ENCODE results near the gene GON7. TPM values are rescaled to one million over a fixed set of nuclear protein-coding genes. Genes with fewer than 3 reads are reported as not detected.
A peak's percentile ranks its signal among the peaks of the same experiment; 100 is the strongest.

The GON7 gene
- total RNA-seq, 1 donor from 2014 or later: 14.8 TPM

- intact Hi-C loops (cut with micrococcal nuclease): no loop called here
- H3K27ac Mint-ChIP-seq: no peak overlapping the region
Observed at GRCh38 chr14:93223565-93223964, 16.7 kb upstream of the GON7 start.

GRCh38 chr14:93220509-93220908 lies 13.6 kb upstream of the GON7 start:
- Mint-ChIP-seq H3K4me3 (no peak overlapping the region), H3K9me3 (no peaks in the 10 kb centered on the region), H3K4me1 (ENCODE audit: low read depth) (no peaks in the 10 kb centered on the region), H3K27ac (no peak overlapping the region), H3K27me3 (ENCODE audit: insufficient read depth) (no peaks in the 10 kb centered on the region), H3K36me3 (ENCODE audit: low read depth) (peaks cover 29% of the 10 kb centered on the region)
- DNase-seq (ENCODE audit: low spot score): no peak
- intact Hi-C loops (cut with micrococcal nuclease): no loop called here

More at GRCh38 chr14:93223565-93223964, 16.7 kb upstream of the GON7 start:
- DNase-seq (ENCODE audit: low spot score): no peak
- Mint-ChIP-seq H3K4me3 (no peak overlapping the region), H3K9me3 (no peaks in the 10 kb centered on the region), H3K36me3 (ENCODE audit: low read depth) (peaks cover 39% of the 10 kb centered on the region), H3K27me3 (ENCODE audit: insufficient read depth) (no peaks in the 10 kb centered on the region), H3K4me1 (ENCODE audit: low read depth) (no peaks in the 10 kb centered on the region)

GRCh38 chr14:93219103-93219726 lies 12.3 kb upstream of the GON7 start:
- Mint-ChIP-seq H3K9me3 (no peaks in the 10 kb centered on the region), H3K27ac (no peak overlapping the region), H3K4me1 (ENCODE audit: low read depth) (no peaks in the 10 kb centered on the region), H3K36me3 (ENCODE audit: low read depth) (peaks cover 29% of the 10 kb centered on the region), H3K4me3 (no peak overlapping the region), H3K27me3 (ENCODE audit: insufficient read depth) (no peaks in the 10 kb centered on the region)
- intact Hi-C loops (cut with micrococcal nuclease): loop anchor here (1.0 kb wide), 4 partner anchors 11 to 267 kb away; partner anchors contain the start of gene LYSET
- DNase-seq (ENCODE audit: low spot score): peak; percentile 14

DNA sequence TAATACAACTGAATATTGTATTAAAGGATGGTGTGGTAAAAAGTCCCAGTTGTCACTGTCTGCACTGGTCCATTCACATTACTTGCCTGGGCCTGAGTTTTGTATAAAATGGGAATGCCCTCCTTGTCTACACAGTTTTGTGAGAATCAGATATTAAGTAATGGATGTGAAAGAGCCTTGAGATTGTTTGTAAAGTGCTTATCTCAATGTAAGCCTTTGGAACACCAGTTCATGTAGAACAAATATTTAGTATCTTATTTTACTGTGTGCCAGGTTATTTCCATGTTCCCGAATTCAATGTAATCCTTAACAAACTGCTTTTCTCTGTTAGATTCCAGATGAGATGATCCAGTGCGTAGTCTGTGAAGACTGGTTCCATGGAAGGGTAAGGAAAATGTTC lies 7.7 kb upstream of the GON7 start:
- no peak for DNase-seq (ENCODE audit: low spot score)
- no peaks in the 10 kb centered on the region for H3K27me3 Mint-ChIP-seq (ENCODE audit: insufficient read depth)
- peaks cover 7% of the 10 kb centered on the region for H3K4me1 Mint-ChIP-seq (ENCODE audit: low read depth)
- H3K4me3 Mint-ChIP-seq: no peak overlapping the region
- peaks cover 32% of the 10 kb centered on the region for H3K36me3 Mint-ChIP-seq (ENCODE audit: low read depth)
- no peak overlapping the region for H3K27ac Mint-ChIP-seq
- no peaks in the 10 kb centered on the region for H3K9me3 Mint-ChIP-seq
- intact Hi-C loops (cut with micrococcal nuclease): no loop called here

GRCh38 chr14:93212432-93212831 lies 5.6 kb upstream of the GON7 start:
- no peaks in the 10 kb centered on the region for H3K27me3 Mint-ChIP-seq (ENCODE audit: insufficient read depth)
- H3K36me3 Mint-ChIP-seq (ENCODE audit: low read depth): peaks cover 29% of the 10 kb centered on the region
- no peak overlapping the region for H3K4me3 Mint-ChIP-seq
- peaks cover 26% of the 10 kb centered on the region for H3K4me1 Mint-ChIP-seq (ENCODE audit: low read depth)
- H3K9me3 Mint-ChIP-seq: no peaks in the 10 kb centered on the region
- no peak for DNase-seq (ENCODE audit: low spot score)
- H3K27ac Mint-ChIP-seq: no peak overlapping the region
- intact Hi-C loops (cut with micrococcal nuclease): no loop called here

DNA sequence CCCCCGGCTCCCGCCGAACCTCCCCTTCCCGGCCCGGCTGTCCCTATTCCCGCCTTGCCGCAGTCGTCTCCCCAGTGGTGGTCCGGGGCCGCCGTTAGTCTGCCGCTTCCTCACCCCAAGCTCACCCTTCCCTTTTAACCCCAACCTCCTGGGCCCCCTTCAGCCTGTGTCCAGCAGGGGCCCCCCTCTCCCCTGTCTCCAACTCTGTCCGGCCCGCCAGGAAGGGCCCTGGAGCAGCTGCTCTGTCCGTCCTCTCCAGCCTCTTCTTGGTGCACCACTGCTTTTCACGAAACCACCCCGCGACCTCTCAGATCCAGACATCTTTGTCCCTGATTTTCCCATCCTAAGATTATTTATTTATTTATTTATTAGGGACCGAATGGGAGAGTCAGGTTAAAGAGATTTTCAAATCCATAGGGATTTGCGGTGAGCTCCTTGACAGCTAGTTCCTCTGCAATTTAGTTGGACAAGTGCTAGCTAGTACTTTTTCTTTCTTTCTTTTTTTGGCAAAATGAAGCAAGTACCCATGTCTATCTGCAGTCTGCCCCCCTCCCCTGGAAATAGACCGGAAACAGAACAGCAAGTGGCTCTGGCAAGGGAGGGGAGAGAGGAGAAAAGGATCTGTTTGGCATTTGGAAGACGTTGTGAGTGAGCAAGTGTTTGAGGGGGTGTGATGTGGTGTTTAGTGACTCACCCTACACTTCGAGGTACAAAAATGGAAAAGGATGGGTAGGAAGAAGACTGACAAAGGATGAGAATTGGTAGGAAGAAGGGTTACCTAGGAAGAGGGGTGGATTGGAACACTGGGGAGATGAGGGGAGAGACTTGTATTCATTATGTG lies 823 bp upstream of the GON7 start:
- no peaks in the 10 kb centered on the region for H3K9me3 Mint-ChIP-seq
- no peaks in the 10 kb centered on the region for H3K27me3 Mint-ChIP-seq (ENCODE audit: insufficient read depth)
- H3K36me3 Mint-ChIP-seq (ENCODE audit: low read depth): peaks cover 23% of the 10 kb centered on the region
- intact Hi-C loops (cut with micrococcal nuclease): loop anchor here (1.0 to 5.0 kb wide), 5 partner anchors 12 to 413 kb away; partner anchors contain the start of genes GOLGA5 and LYSET
- H3K4me1 Mint-ChIP-seq (ENCODE audit: low read depth): peaks cover 48% of the 10 kb centered on the region
- no peak for DNase-seq (ENCODE audit: low spot score)
- peak overlapping the region; percentile 54 for H3K27ac Mint-ChIP-seq
- H3K4me3 Mint-ChIP-seq: peak overlapping the region; percentile 99

GRCh38 chr14:93201155-93201704 lies 5.6 kb downstream of the GON7 start:
- Mint-ChIP-seq H3K27me3 (ENCODE audit: insufficient read depth) (no peaks in the 10 kb centered on the region), H3K4me1 (ENCODE audit: low read depth) (peaks cover 22% of the 10 kb centered on the region), H3K36me3 (ENCODE audit: low read depth) (peaks cover 9% of the 10 kb centered on the region), H3K27ac (no peak overlapping the region), H3K9me3 (no peaks in the 10 kb centered on the region), H3K4me3 (no peak overlapping the region)
- no peak for DNase-seq (ENCODE audit: low spot score)
- intact Hi-C loops (cut with micrococcal nuclease): no loop called here

DNA sequence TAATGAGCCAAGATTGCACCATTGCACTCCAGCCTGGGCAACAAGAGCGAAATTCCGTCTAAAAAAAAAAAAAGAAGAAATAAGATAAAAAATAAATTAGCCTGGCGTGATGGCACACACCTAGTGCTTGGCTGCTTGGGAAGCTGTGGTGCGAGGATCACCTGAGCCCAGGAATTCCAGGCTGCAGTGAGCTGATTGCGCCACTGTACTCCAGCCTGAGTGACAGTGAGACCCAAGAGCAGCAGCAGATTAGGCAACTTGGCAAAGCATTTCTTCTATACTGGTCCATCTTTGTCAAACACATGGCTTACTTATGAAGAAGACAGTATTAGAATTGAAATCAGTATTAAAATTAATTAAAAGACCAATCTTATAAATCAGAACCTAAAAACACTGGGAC lies 6.3 kb downstream of the GON7 start:
- H3K27me3 Mint-ChIP-seq (ENCODE audit: insufficient read depth): no peaks in the 10 kb centered on the region
- DNase-seq (ENCODE audit: low spot score): no peak
- no peak overlapping the region for H3K27ac Mint-ChIP-seq
- intact Hi-C loops (cut with micrococcal nuclease): no loop called here
- peaks cover 15% of the 10 kb centered on the region for H3K4me1 Mint-ChIP-seq (ENCODE audit: low read depth)
- peaks cover 9% of the 10 kb centered on the region for H3K36me3 Mint-ChIP-seq (ENCODE audit: low read depth)
- H3K4me3 Mint-ChIP-seq: no peak overlapping the region
- H3K9me3 Mint-ChIP-seq: no peaks in the 10 kb centered on the region

GRCh38 chr14:93199031-93199430 lies 7.8 kb downstream of the GON7 start:
- intact Hi-C loops (cut with micrococcal nuclease): no loop called here
- peaks cover under 1% of the 10 kb centered on the region for H3K4me1 Mint-ChIP-seq (ENCODE audit: low read depth)
- no peak overlapping the region for H3K4me3 Mint-ChIP-seq
- no peaks in the 10 kb centered on the region for H3K27me3 Mint-ChIP-seq (ENCODE audit: insufficient read depth)
- H3K36me3 Mint-ChIP-seq (ENCODE audit: low read depth): peaks cover 3% of the 10 kb centered on the region
- no peak overlapping the region for H3K27ac Mint-ChIP-seq
- no peak for DNase-seq (ENCODE audit: low spot score)
- H3K9me3 Mint-ChIP-seq: no peaks in the 10 kb centered on the region

- no peak overlapping the region for H3K4me3 Mint-ChIP-seq
- intact Hi-C loops (cut with micrococcal nuclease): no loop called here
- H3K4me1 Mint-ChIP-seq (ENCODE audit: low read depth): no peaks in the 10 kb centered on the region
- no peaks in the 10 kb centered on the region for H3K27me3 Mint-ChIP-seq (ENCODE audit: insufficient read depth)
- peaks cover 4% of the 10 kb centered on the region for H3K36me3 Mint-ChIP-seq (ENCODE audit: low read depth)
- no peak for DNase-seq (ENCODE audit: low spot score)
- H3K27ac Mint-ChIP-seq: no peak overlapping the region
- no peaks in the 10 kb centered on the region for H3K9me3 Mint-ChIP-seq
Observed at GRCh38 chr14:93195316-93195999, 11.4 kb downstream of the GON7 start.

DNA sequence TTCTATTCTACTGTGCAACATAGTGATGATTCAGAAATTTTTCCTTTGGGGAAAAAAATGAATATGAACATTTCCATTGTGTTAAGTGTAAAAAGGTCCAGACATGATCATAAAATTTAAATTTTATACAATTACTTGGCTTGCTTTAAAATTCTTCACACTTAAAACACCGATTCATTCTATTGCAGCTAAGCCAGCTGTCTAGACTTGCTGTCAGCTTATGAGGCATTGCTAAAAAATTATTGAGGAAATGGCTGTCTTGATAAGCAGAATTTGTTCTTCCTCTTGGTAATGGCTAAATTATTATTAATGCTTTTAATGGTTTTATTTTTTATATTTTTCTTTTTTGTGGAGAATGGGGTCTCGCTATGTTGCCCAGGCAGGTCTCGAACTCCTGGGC lies 19.9 kb downstream of the GON7 start:
- Mint-ChIP-seq H3K27ac (no peak overlapping the region), H3K4me1 (ENCODE audit: low read depth) (peaks cover 35% of the 10 kb centered on the region), H3K27me3 (ENCODE audit: insufficient read depth) (no peaks in the 10 kb centered on the region), H3K36me3 (ENCODE audit: low read depth) (peaks cover 16% of the 10 kb centered on the region), H3K9me3 (no peaks in the 10 kb centered on the region), H3K4me3 (peak overlapping the region; percentile 68)
- intact Hi-C loops (cut with micrococcal nuclease): loop anchor here (10.0 kb wide), 2 partner anchors 392 to 1968 kb away; partner anchors contain the start of genes DICER1 and GOLGA5
- DNase-seq (ENCODE audit: low spot score): no peak

DNA sequence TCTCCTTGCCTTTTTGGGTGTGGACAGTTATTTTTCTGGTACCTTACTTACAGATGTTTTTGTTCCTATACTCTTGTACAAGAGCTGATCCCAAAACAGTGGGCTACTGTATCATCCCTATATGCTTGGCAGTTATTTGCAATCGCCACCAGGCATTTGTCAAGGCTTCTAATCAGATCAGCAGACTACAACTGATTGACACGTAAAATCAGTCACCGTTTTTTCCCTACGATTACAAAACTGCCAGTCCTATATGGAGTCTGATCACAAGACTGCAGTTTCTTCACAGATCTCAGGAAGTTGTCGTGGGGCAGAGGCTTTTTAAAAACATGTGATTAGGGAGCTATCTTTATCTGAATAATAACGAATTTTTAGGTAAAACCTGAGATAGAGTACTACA lies 20.4 kb downstream of the GON7 start:
- Mint-ChIP-seq H3K4me1 (ENCODE audit: low read depth) (peaks cover 38% of the 10 kb centered on the region), H3K27ac (no peak overlapping the region), H3K27me3 (ENCODE audit: insufficient read depth) (no peaks in the 10 kb centered on the region), H3K9me3 (no peaks in the 10 kb centered on the region), H3K4me3 (peak overlapping the region; percentile 68), H3K36me3 (ENCODE audit: low read depth) (peaks cover 20% of the 10 kb centered on the region)
- intact Hi-C loops (cut with micrococcal nuclease): loop anchor here (10.0 kb wide), 2 partner anchors 392 to 1968 kb away; partner anchors contain the start of genes DICER1 and GOLGA5
- DNase-seq (ENCODE audit: low spot score): no peak

Data from activated T-helper 1 cell treated with anti-CD3 and anti-CD28 coated beads, Interleukin-12 subunit alpha, Interleukin-12 subunit beta, Interleukin-2, Interleukin-4 antibody, amounts not matched to agents 30 ng/mL and 10 ng/mL and 1 ng/mL, durations not matched to agents 14 hours and 24 hours and 36 hours (primary cell).